SK-N-SH (cell line): ENCODE results near the gene MAGI2. TPM values are rescaled to one million over a fixed set of nuclear protein-coding genes. Genes with fewer than 3 reads are reported as not detected.

ENCODE experiments used
- CTCF ChIA-PET: fragments of 300-600, 350-600 bp; formaldehyde crosslinking; extraction: SDS; loops from one replicate; lab custom pipeline; 2021; lab: Yijun Ruan, JAX
- POLR2A ChIA-PET: fragments of 350-600 bp; sonication (Branson Sonifier 250); formaldehyde crosslinking; extraction: SDS; loops from one replicate; lab custom pipeline; 2020; ENCODE audit warnings: antibody characterized with exemption, inconsistent platforms; lab: Yijun Ruan, JAX
- DNase-seq: peaks from one replicate; pipeline ENCODE4 v3.0.0; 2012
- H2AFZ ChIP-seq: fragments of 200-600 bp; sonication (generic); 2 replicates; pipeline ENCODE4 v1.8.1; 2016; ENCODE audit warnings: antibody characterized with exemption, mild to moderate bottlenecking, low read depth
- H3F3A ChIP-seq: fragments of 200-600 bp; sonication (generic); replicated peaks from 2 replicates; pipeline ENCODE3; 2016; ENCODE audit warnings: antibody characterized with exemption, mild to moderate bottlenecking; ENCODE audit not compliant: insufficient read depth
- H3K27ac ChIP-seq, 2 experiments: fragments of 200-500 bp in 1 of 2; fragments of 200-600 bp in 1 of 2; sonication (Bioruptor generic) in 1 of 2; sonication (generic), shearing (Covaris generic) in 1 of 2; 2 replicates each; pipeline versions ENCODE4 v1.5.1 to v1.6.1; 2014 to 2016; ENCODE audit warnings: low read depth in 2 of 2, inconsistent platforms in 1 of 2, low read length in 1 of 2, mild to moderate bottlenecking in 1 of 2, mixed read lengths in 1 of 2
- H3K27me3 ChIP-seq: fragments of 200-600 bp; sonication (generic), shearing (Covaris generic); 2 replicates; pipeline ENCODE4 v1.6.1; 2016; ENCODE audit warnings: mixed run types; ENCODE audit not compliant: insufficient read depth
- H3K36me3 ChIP-seq, 2 experiments: fragments of 200-500 bp in 1 of 2; fragments of 200-600 bp in 1 of 2; sonication (Bioruptor generic) in 1 of 2; sonication (generic) in 1 of 2; replicated peaks in 1 of 2; 2 replicates each; pipeline versions ENCODE3 to v1.5.1; 2014 to 2016; ENCODE audit warnings: low read length in 1 of 2, mild to moderate bottlenecking in 1 of 2; ENCODE audit not compliant: insufficient read depth in 2 of 2, control insufficient read depth in 1 of 2
- H3K4me1 ChIP-seq, 2 experiments: fragments of 200-500 bp in 1 of 2; fragments of 200-600 bp in 1 of 2; sonication (Bioruptor generic) in 1 of 2; sonication (generic), shearing (Covaris generic) in 1 of 2; 2 replicates each; pipeline versions ENCODE4 v1.5.1 to v1.6.1; 2014 to 2016; ENCODE audit warnings: low read depth in 1 of 2, low read length in 1 of 2, mixed run types in 1 of 2; ENCODE audit not compliant: insufficient read depth in 2 of 2, control insufficient read depth in 1 of 2
- H3K4me2 ChIP-seq: fragments of 200-600 bp; sonication (generic), shearing (Covaris generic); 2 replicates; pipeline ENCODE4 v1.6.1; 2017; ENCODE audit warnings: mixed run types
- H3K4me3 ChIP-seq, 2 experiments: fragments of 200-500 bp in 1 of 2; fragments of 200-600 bp in 1 of 2; sonication (Bioruptor generic) in 1 of 2; sonication (generic), shearing (Covaris generic) in 1 of 2; 2 replicates each; pipeline versions ENCODE4 v1.5.1 to v1.8.1; 2014 to 2016; ENCODE audit warnings: low read depth in 2 of 2, inconsistent platforms in 1 of 2, low read length in 1 of 2, mild to moderate bottlenecking in 1 of 2, mixed read lengths in 1 of 2, moderate library complexity in 1 of 2
- H3K79me2 ChIP-seq: fragments of 200-600 bp; sonication (generic); 2 replicates; pipeline ENCODE4 v1.8.1; 2017; ENCODE audit warnings: mild to moderate bottlenecking; ENCODE audit not compliant: insufficient read depth
- H3K9ac ChIP-seq: fragments of 200-600 bp; sonication (generic); 2 replicates; pipeline ENCODE4 v1.6.1; 2017; ENCODE audit warnings: mixed run types
- H3K9me2 ChIP-seq: fragments of 200-600 bp; sonication (generic); 2 replicates; pipeline ENCODE4 v1.6.1; 2017; ENCODE audit warnings: mixed run types
- H3K9me3 ChIP-seq: fragments of 200-600 bp; sonication (generic); 2 replicates; pipeline ENCODE4 v1.6.1; 2017; ENCODE audit warnings: mixed run types, mild to moderate bottlenecking, moderate library complexity
- H4K20me1 ChIP-seq: fragments of 200-600 bp; sonication (generic); 2 replicates; pipeline ENCODE4 v1.6.1; 2017; ENCODE audit warnings: mild to moderate bottlenecking, mixed run types; ENCODE audit not compliant: insufficient read depth
- CHD2 ChIP-seq: fragments of 150-350 bp; IDR thresholded peaks from 2 replicates; pipeline ENCODE4 v1.6.1; 2018; ENCODE audit warnings: low read length; ENCODE audit not compliant: partially characterized antibody
- CTCF ChIP-seq: fragments of 200-600 bp; sonication (generic); IDR thresholded peaks from 2 replicates; pipeline ENCODE4 v1.6.1; 2017; ENCODE audit warnings: antibody characterized with exemption, mild to moderate bottlenecking, moderate library complexity
- ELF1 ChIP-seq: IDR thresholded peaks from 2 replicates; pipeline ENCODE4 v1.4.0; 2012
- EP300 ChIP-seq, 2 experiments: IDR thresholded peaks; 2 replicates each; pipeline versions ENCODE4 v1.4.0 to v1.6.1; 2012; ENCODE audit warnings: borderline replicate concordance in 1 of 2, low read depth in 1 of 2, low read length in 1 of 2
- FOSL2 ChIP-seq: IDR thresholded peaks from 2 replicates; pipeline ENCODE4 v1.4.0; 2012; ENCODE audit warnings: low read depth, mild to moderate bottlenecking, moderate library complexity, borderline replicate concordance
- GABPA ChIP-seq: IDR thresholded peaks from 2 replicates; pipeline ENCODE4 v1.4.0; 2012; ENCODE audit warnings: low read depth, mild to moderate bottlenecking
- GATA2 ChIP-seq: sonication (generic); formaldehyde crosslinking; IDR thresholded peaks from 2 replicates; pipeline ENCODE4 v1.5.0; 2020; ENCODE audit warnings: mild to moderate bottlenecking, missing genetic modification reagents
- MAX ChIP-seq: IDR thresholded peaks from 2 replicates; pipeline ENCODE4 v1.4.0; 2012; ENCODE audit warnings: low read depth
- MEF2A ChIP-seq: IDR thresholded peaks from 2 replicates; pipeline ENCODE4 v1.4.0; 2012; ENCODE audit warnings: low read depth, borderline replicate concordance
- NFIC ChIP-seq: IDR thresholded peaks from 2 replicates; pipeline ENCODE4 v1.4.0; 2012; ENCODE audit warnings: borderline replicate concordance
- PBX3 ChIP-seq: IDR thresholded peaks from 2 replicates; pipeline ENCODE4; 2012
- RCOR1 ChIP-seq: fragments of 150-350 bp; IDR thresholded peaks from 2 replicates; pipeline ENCODE4 v1.6.1; 2017; ENCODE audit warnings: antibody characterized with exemption, low read length
- REST ChIP-seq: IDR thresholded peaks from 2 replicates; pipeline ENCODE4 v1.6.1; 2012; ENCODE audit warnings: mild to moderate bottlenecking, low read depth, low read length, moderate library complexity
- RFX5 ChIP-seq: IDR thresholded peaks from 2 replicates; pipeline ENCODE4 v1.6.1; 2012; ENCODE audit warnings: mild to moderate bottlenecking, improper control_type of control experiment, low read length
- SIN3A ChIP-seq: IDR thresholded peaks from 2 replicates; pipeline ENCODE4 v1.6.1; 2012; ENCODE audit warnings: low read depth, mild to moderate bottlenecking, low read length, moderate library complexity, borderline replicate concordance
- SMC3 ChIP-seq: IDR thresholded peaks from 2 replicates; pipeline ENCODE4 v1.6.1; 2012; ENCODE audit warnings: low read depth, low read length, improper control_type of control experiment
- TEAD4 ChIP-seq: IDR thresholded peaks from 2 replicates; pipeline ENCODE4 v1.4.0; 2012; ENCODE audit warnings: mild to moderate bottlenecking, borderline replicate concordance; ENCODE audit not compliant: insufficient read depth
- USF2 ChIP-seq: fragments of 150-350 bp; IDR thresholded peaks from 2 replicates; pipeline ENCODE4 v1.6.1; 2017; ENCODE audit warnings: antibody characterized with exemption, low read length, low read depth, borderline replicate concordance
- WGBS: methylation state at CpG from one replicate; pipeline ENCODE4 v1.1.6; 2017; ENCODE audit warnings: low lambda C conversion rate; 5-methylcytosine and 5-hydroxymethylcytosine counted together
- polyA plus RNA-seq, 3 experiments: library from polyadenylated mRNA; depleted of rRNA; stranded (reverse); fragments of >200 nt; gene quantifications; 2 replicates each; pipeline ENCODE4 v1.2.3, GENCODE V29; 2012

The MAGI2 gene
- polyA plus RNA-seq, 1 of the 3 experiments (the other 2 are of a cell fraction), result 1.1 TPM

GRCh38 chr7:78083476-78084120 lies 1369.9 kb downstream of the MAGI2 start (continued):
- TF ChIP-seq PBX3, result peak; percentile 60; the same call in 1 of the 2 replicates
- TF ChIP-seq GATA2 (CRISPR knock-in tag), result no peak
- peak; percentile 52 for TF ChIP-seq NFIC
- no peak for TF ChIP-seq MEF2A
- TF ChIP-seq EP300 (IDR thresholded peaks at IDR 0.05; ENCODE audit: borderline replicate concordance in 1 of 2, low read depth in 1 of 2, low read length in 1 of 2), result 0 out of 4 replicates have a peak, but pooled peaks of 1 of the 2 experiments have one; percentile 49
- TF ChIP-seq CTCF, result no peak
- TF ChIP-seq RFX5, result no peak
- no peak for TF ChIP-seq SIN3A

GRCh38 chr7:78082556-78082955 lies 1370.9 kb downstream of the MAGI2 start:
- no peak overlapping the region for H3K4me3 ChIP-seq
- no peaks in the 10 kb centered on the region for H3K27me3 ChIP-seq
- H3F3A ChIP-seq, result peaks cover 5% of the 10 kb centered on the region
- H3K9me2 ChIP-seq, result no peaks in the 10 kb centered on the region
- no peak for DNase-seq
- H3K36me3 ChIP-seq, result no peaks in the 10 kb centered on the region
- no peaks in the 10 kb centered on the region for H3K9me3 ChIP-seq
- ChIA-PET POLR2A (no interaction called here), CTCF (interaction anchor here (1.3 kb wide), 1 partner anchor 62 kb away, joined by 3 read pairs; no protein-coding TSS in a partner anchor)
- H3K4me2 ChIP-seq, result no peak overlapping the region
- no peak overlapping the region for H2AFZ ChIP-seq
- no peak overlapping the region for H3K9ac ChIP-seq
- no peak overlapping the region for H3K27ac ChIP-seq
- TF ChIP-seq TEAD4, result no peak
- TF ChIP-seq RFX5, result no peak
- no peak for TF ChIP-seq PBX3
- TF ChIP-seq MAX, result no peak
- no peak for TF ChIP-seq USF2
- TF ChIP-seq CHD2, result no peak
- no peak for TF ChIP-seq RCOR1
- no peak for TF ChIP-seq FOSL2
- no peak for TF ChIP-seq SMC3
- TF ChIP-seq GABPA, result no peak
- TF ChIP-seq REST, result no peak
- no peak for TF ChIP-seq ELF1
- H4K20me1 ChIP-seq, result no peaks in the 10 kb centered on the region
- WGBS, result 83% methylated on average over 5 of the region's 5 CpGs
- H3K4me1 ChIP-seq, result peaks cover 9 to 15% of the 10 kb centered on the region in 2 experiments; a peak in 3 of 4 replicates
- H3K79me2 ChIP-seq, result no peaks in the 10 kb centered on the region
